Endothelial cell of umbilical vein (primary cell): ENCODE results near the gene SPCS3. TPM values are rescaled to one million over a fixed set of nuclear protein-coding genes. Genes with fewer than 3 reads are reported as not detected.

Experiments used
- BruUV-seq: library from RNA; stranded (reverse); fragments of 400-500 nt; replicated peaks from 2 replicates; lab custom pipeline; 2021; lab: Mats Ljungman, UMichigan
- CTCF ChIA-PET: fragments of 300-600, 350-600 bp; sonication (Branson Sonifier 250); formaldehyde crosslinking; loops from one replicate; lab custom pipeline; 2021; ENCODE audit warnings: antibody characterized with exemption, inconsistent platforms; lab: Charles Lee
- POLR2A ChIA-PET: fragments of 300-600, 350-600 bp; sonication (Branson Sonifier 250); formaldehyde crosslinking; loops from one replicate; lab custom pipeline; 2021; ENCODE audit warnings: antibody characterized with exemption, inconsistent platforms; lab: Charles Lee
- DNase-seq: peaks from one replicate; pipeline ENCODE4 v3.0.0-alpha.2; 2011; ENCODE audit warnings: low read depth, low spot score
- FAIRE-seq: peaks from 2 replicates; lab custom pipeline; 2011; peaks lifted over from hg19 to GRCh38; lab: Jason Lieb, UNC
- H2AFZ ChIP-seq: 2 replicates; pipeline ENCODE4 v1.6.0; 2012; ENCODE audit warnings: low read depth, low read length, control low read depth, inconsistent platforms
- H3K27ac ChIP-seq: 2 replicates; pipeline ENCODE4 v1.5.1; 2011; ENCODE audit warnings: low read depth, mild to moderate bottlenecking, control low read depth, low read length, moderate library complexity; ENCODE audit not compliant: insufficient read depth
- H3K27me3 ChIP-seq, 2 experiments: 2 replicates each; pipeline versions ENCODE4 v1.6.0 to v1.6.1; 2011; ENCODE audit warnings: low read length in 2 of 2, mixed read lengths in 1 of 2; ENCODE audit not compliant: control insufficient read depth in 2 of 2, insufficient read depth in 2 of 2
- H3K36me3 ChIP-seq, 2 experiments: 2 replicates in 1 of 2; 3 replicates in 1 of 2; pipeline ENCODE4 v1.5.1; 2011; ENCODE audit warnings: low read length in 2 of 2, mild to moderate bottlenecking in 1 of 2, moderate library complexity in 1 of 2; ENCODE audit not compliant: control insufficient read depth in 2 of 2, insufficient read depth in 2 of 2; ENCODE audit errors: extremely low read depth in 1 of 2
- H3K4me1 ChIP-seq: 3 replicates; pipeline ENCODE4 v1.5.1; 2011; ENCODE audit warnings: mild to moderate bottlenecking, low read length; ENCODE audit not compliant: control insufficient read depth, insufficient read depth; ENCODE audit errors: extremely low read depth
- H3K4me2 ChIP-seq: 2 replicates; pipeline ENCODE4 v1.6.1; 2011; ENCODE audit warnings: low read length, control low read depth, mixed read lengths; ENCODE audit not compliant: insufficient read depth
- H3K4me3 ChIP-seq, 3 experiments: fragments of 200-600 bp in 1 of 3; sonication (generic), shearing (Covaris generic) in 1 of 3; replicated peaks in 1 of 3; 2 replicates each; pipeline ENCODE4 v1.5.1; 2011 to 2016; ENCODE audit warnings: control low read depth in 3 of 3, low read length in 3 of 3, mild to moderate bottlenecking in 2 of 3, inconsistent platforms in 1 of 3, low read depth in 1 of 3, moderate library complexity in 1 of 3; ENCODE audit not compliant: insufficient read depth in 1 of 3
- H3K79me2 ChIP-seq: 2 replicates; pipeline ENCODE4 v1.6.0; 2012; ENCODE audit warnings: low read length, inconsistent platforms; ENCODE audit not compliant: control insufficient read depth, insufficient read depth
- H3K9ac ChIP-seq: replicated peaks from 2 replicates; pipeline ENCODE3; 2011; ENCODE audit warnings: low read length, control low read depth; ENCODE audit not compliant: insufficient read depth; ENCODE audit errors: extremely low read depth
- H3K9me1 ChIP-seq: replicated peaks from 3 replicates; pipeline ENCODE4 v1.6.0; 2011; ENCODE audit warnings: mild to moderate bottlenecking, low read length; ENCODE audit not compliant: control insufficient read depth, insufficient read depth; ENCODE audit errors: extremely low read depth
- H3K9me3 ChIP-seq: replicated peaks from 2 replicates; pipeline ENCODE4 v1.5.1; 2012; ENCODE audit warnings: low read length, inconsistent platforms; ENCODE audit not compliant: control insufficient read depth, insufficient read depth
- H4K20me1 ChIP-seq: replicated peaks from 2 replicates; pipeline ENCODE3; 2011; ENCODE audit warnings: mild to moderate bottlenecking, low read length; ENCODE audit not compliant: control insufficient read depth, insufficient read depth; ENCODE audit errors: extremely low read depth
- CTCF ChIP-seq, 2 donors: IDR thresholded peaks; 1 replicate in 1 of 2; 2 replicates in 1 of 2; pipeline ENCODE4 v1.5.1; 2011; ENCODE audit warnings: low read length in 2 of 2, mild to moderate bottlenecking in 2 of 2, moderate library complexity in 2 of 2, control low read depth in 1 of 2, inconsistent platforms in 1 of 2, low read depth in 1 of 2; ENCODE audit not compliant: insufficient read depth in 1 of 2; ENCODE audit errors: extremely low read depth in 1 of 2
- EZH2 ChIP-seq: IDR thresholded peaks from 2 replicates; pipeline ENCODE4 v1.6.1; 2012; ENCODE audit warnings: borderline replicate concordance, low read depth, mild to moderate bottlenecking, moderate library complexity, low read length, inconsistent platforms; ENCODE audit not compliant: severe bottlenecking
- FOS ChIP-seq: IDR thresholded peaks from 2 replicates; pipeline ENCODE4 v1.6.1; 2011; ENCODE audit warnings: mild to moderate bottlenecking, low read length, moderate library complexity, borderline replicate concordance; ENCODE audit not compliant: insufficient read depth
- GATA2 ChIP-seq: IDR thresholded peaks from 2 replicates; pipeline ENCODE4 v1.7.0; 2011; ENCODE audit warnings: low read depth, mild to moderate bottlenecking, moderate library complexity, mixed read lengths, low read length; ENCODE audit not compliant: insufficient read length, insufficient read depth
- JUN ChIP-seq: IDR thresholded peaks from 2 replicates; pipeline ENCODE4 v1.6.1; 2011; ENCODE audit warnings: borderline replicate concordance, low read depth; ENCODE audit not compliant: insufficient read length, insufficient read depth
- MAX ChIP-seq: IDR thresholded peaks from 2 replicates; pipeline ENCODE4 v1.6.1; 2011; ENCODE audit not compliant: insufficient read depth, insufficient read length
- MYC ChIP-seq: IDR thresholded peaks from one replicate; pipeline ENCODE4 v1.6.1; 2011; ENCODE audit warnings: mild to moderate bottlenecking, low read depth, low read length
- POLR2A ChIP-seq: IDR thresholded peaks from 2 replicates; pipeline ENCODE4 v1.6.1; 2012; ENCODE audit warnings: low read depth, mild to moderate bottlenecking, control low read depth, low read length
- POLR2AphosphoS5 ChIP-seq: IDR thresholded peaks from 2 replicates; pipeline ENCODE4 v1.6.1; 2012; ENCODE audit warnings: low read depth, mild to moderate bottlenecking, control low read depth, low read length, moderate library complexity; ENCODE audit not compliant: insufficient read depth
- dilution Hi-C: fragments of 300-500 bp; cut with MboI; formaldehyde crosslinking; loops from one replicate; pipeline ENCODE4 v1.15.0; 2019; ENCODE audit warnings: low sequenced_read_pairs; ENCODE audit not compliant: extremely low pct_ligation_motif_present
- intact Hi-C: fragments of 100-400 bp; cut with micrococcal nuclease; formaldehyde crosslinking; loops from one replicate; pipeline ENCODE4 v1.10.0; 2022
- polyA plus RNA-seq, 4 experiments: library from polyadenylated mRNA; depleted of rRNA in 3 of 4; stranded (reverse) in 3 of 4; unstranded in 1 of 4; fragments of >200 nt; gene quantifications; 2 replicates each; pipeline versions ENCODE4 v1.2.1 to v1.2.3, GENCODE V29; 2011 to 2012; ENCODE audit warnings: missing spikeins in 1 of 4
- total RNA-seq: library from RNA; stranded (reverse); gene quantifications from 2 replicates; pipeline ENCODE4 v1.2.3, GENCODE V29; 2021

SPCS3 gene
- total and polyA plus RNA-seq, 2 donors (not counting 3 experiments of a cell fraction or from before 2014, with no cell fraction given): 36.4 to 183 TPM

- H3K9ac ChIP-seq: no peak overlapping the region
- peaks cover 0 to 4% of the 10 kb centered on the region in 2 experiments for H3K27me3 ChIP-seq
- intact Hi-C loops: no loop called here
- no peaks in the 10 kb centered on the region for H3K9me1 ChIP-seq
- BruUV-seq: no TSS peak
- H3K4me3 ChIP-seq: no peak overlapping the region
- dilution Hi-C loops: no loop called here
- no peak overlapping the region for H3K27ac ChIP-seq
- no peaks in the 10 kb centered on the region for H3K36me3 ChIP-seq
- H3K4me1 ChIP-seq: no peaks in the 10 kb centered on the region
- no peaks in the 10 kb centered on the region for H4K20me1 ChIP-seq
- no peaks in the 10 kb centered on the region for H3K79me2 ChIP-seq
- FAIRE-seq (no peak), DNase-seq (no peak)
- TF ChIP-seq JUN: no peak
- TF ChIP-seq FOS: no peak
- TF ChIP-seq EZH2: no peak
- no peak for TF ChIP-seq GATA2
- no peak for TF ChIP-seq CTCF (IDR thresholded peaks at IDR 0.05; ENCODE audit: extremely low read depth in 1 of 2, insufficient read depth in 1 of 2, low read depth in 1 of 2, low read length in 2 of 2)
- TF ChIP-seq POLR2A: no peak
- TF ChIP-seq MAX: no peak
- TF ChIP-seq MYC: no peak
- TF ChIP-seq POLR2AphosphoS5: no peak
- no peak overlapping the region for H3K4me2 ChIP-seq
- POLR2A ChIA-PET: no interaction called here
- CTCF ChIA-PET: interaction anchor here (1.3 kb wide), 1 partner anchor 163 kb away, joined by 3 read pairs; no protein-coding TSS in a partner anchor
- H2AFZ ChIP-seq: no peak overlapping the region
- H3K9me3 ChIP-seq: no peaks in the 10 kb centered on the region
Measured at GRCh38 chr4:176313596-176314336, 6.0 kb upstream of the SPCS3 start.
